PFSK-1 (cell line): Measurements from ENCODE around the gene GRAMD1B.

Source experiments
- FOXP2 ChIP-seq: optimal IDR thresholded peaks from 2 replicates; pipeline ENCODE3; 2011; ENCODE audit warnings: borderline replicate concordance, control low read depth, inconsistent platforms; ENCODE audit not compliant: insufficient read depth; ENCODE audit errors: extremely low read length, extremely low read depth
- POLR2AphosphoS5 ChIP-seq: IDR thresholded peaks from 2 replicates; pipeline ENCODE4 v1.6.1; 2012; ENCODE audit warnings: low read depth, mild to moderate bottlenecking, control low read depth, low read length, moderate library complexity
- SIN3A ChIP-seq: IDR thresholded peaks from 2 replicates; pipeline ENCODE4 v1.6.1; 2012; ENCODE audit warnings: mild to moderate bottlenecking, low read length, moderate library complexity, borderline replicate concordance; ENCODE audit not compliant: insufficient read depth
- TAF1 ChIP-seq: IDR thresholded peaks from 2 replicates; pipeline ENCODE4 v1.6.1; 2012; ENCODE audit warnings: low read length, control low read depth, borderline replicate concordance; ENCODE audit not compliant: insufficient read depth
- TF ChIP-seq, protein P1 (sequence below), 2 experiments: IDR thresholded peaks; 2 replicates each; pipeline versions ENCODE4 v1.6.1 to v1.8.0; 2011 to 2012; ENCODE audit warnings: low read depth in 2 of 2, low read length in 2 of 2, control low read depth in 1 of 2, inconsistent platforms in 1 of 2, mild to moderate bottlenecking in 1 of 2, moderate library complexity in 1 of 2; ENCODE audit not compliant: insufficient read depth in 1 of 2

Gene GRAMD1B

DNA sequence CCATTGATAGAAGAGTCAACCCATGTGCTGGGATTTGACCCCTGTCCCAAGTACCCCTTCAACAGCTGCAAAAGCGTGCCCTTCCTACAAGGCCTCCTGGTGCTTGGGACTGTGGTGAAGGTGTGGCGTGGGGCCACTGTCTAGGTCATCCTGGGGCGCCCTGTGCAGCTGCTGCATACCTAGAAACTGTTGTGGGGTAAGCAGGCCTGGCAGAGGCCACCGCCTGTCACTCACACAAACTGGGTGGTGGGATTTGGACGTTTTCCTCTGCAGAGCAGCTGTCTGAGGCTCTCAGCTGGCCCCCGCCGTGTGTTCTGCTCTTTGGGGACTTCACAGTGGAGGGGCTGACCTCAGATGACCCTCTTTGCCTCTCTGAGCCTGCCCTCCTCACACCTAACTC is 154.7 kb downstream of the GRAMD1B start:
- TF ChIP-seq SIN3A (no peak), FOXP2 (no peak), POLR2AphosphoS5 (no peak), TAF1 (no peak)
- TF ChIP-seq, protein P1, sequence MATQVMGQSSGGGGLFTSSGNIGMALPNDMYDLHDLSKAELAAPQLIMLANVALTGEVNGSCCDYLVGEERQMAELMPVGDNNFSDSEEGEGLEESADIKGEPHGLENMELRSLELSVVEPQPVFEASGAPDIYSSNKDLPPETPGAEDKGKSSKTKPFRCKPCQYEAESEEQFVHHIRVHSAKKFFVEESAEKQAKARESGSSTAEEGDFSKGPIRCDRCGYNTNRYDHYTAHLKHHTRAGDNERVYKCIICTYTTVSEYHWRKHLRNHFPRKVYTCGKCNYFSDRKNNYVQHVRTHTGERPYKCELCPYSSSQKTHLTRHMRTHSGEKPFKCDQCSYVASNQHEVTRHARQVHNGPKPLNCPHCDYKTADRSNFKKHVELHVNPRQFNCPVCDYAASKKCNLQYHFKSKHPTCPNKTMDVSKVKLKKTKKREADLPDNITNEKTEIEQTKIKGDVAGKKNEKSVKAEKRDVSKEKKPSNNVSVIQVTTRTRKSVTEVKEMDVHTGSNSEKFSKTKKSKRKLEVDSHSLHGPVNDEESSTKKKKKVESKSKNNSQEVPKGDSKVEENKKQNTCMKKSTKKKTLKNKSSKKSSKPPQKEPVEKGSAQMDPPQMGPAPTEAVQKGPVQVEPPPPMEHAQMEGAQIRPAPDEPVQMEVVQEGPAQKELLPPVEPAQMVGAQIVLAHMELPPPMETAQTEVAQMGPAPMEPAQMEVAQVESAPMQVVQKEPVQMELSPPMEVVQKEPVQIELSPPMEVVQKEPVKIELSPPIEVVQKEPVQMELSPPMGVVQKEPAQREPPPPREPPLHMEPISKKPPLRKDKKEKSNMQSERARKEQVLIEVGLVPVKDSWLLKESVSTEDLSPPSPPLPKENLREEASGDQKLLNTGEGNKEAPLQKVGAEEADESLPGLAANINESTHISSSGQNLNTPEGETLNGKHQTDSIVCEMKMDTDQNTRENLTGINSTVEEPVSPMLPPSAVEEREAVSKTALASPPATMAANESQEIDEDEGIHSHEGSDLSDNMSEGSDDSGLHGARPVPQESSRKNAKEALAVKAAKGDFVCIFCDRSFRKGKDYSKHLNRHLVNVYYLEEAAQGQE (IDR thresholded peaks at IDR 0.05; ENCODE audit: insufficient read depth in 1 of 2, low read depth in 2 of 2, low read length in 2 of 2) = no peak

DNA sequence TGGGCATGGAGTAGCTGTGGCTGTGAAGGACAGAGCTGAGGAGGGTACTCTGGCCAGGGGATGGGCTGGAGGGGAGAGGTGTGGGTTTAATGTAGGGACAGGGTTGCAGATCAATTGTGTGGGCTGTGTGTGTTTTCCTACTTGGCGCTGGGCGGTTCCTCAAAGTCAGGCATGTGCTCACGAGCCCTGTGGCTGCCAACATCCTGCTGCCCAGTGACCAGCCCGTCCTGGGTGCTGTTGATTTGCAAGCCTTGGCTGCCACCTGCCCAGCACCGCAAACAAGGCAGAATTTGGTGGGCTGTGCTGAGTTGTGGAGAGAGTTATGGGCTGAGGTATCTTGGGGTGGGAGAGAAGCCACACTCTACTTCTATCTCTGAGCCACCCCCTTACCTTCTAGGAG is 155.1 kb downstream of the GRAMD1B start:
- TF ChIP-seq TAF1 (no peak), SIN3A (no peak), FOXP2 (no peak), POLR2AphosphoS5 (no peak)
- TF ChIP-seq, protein P1 (IDR thresholded peaks at IDR 0.05; ENCODE audit: insufficient read depth in 1 of 2, low read depth in 2 of 2, low read length in 2 of 2) = no peak

DNA sequence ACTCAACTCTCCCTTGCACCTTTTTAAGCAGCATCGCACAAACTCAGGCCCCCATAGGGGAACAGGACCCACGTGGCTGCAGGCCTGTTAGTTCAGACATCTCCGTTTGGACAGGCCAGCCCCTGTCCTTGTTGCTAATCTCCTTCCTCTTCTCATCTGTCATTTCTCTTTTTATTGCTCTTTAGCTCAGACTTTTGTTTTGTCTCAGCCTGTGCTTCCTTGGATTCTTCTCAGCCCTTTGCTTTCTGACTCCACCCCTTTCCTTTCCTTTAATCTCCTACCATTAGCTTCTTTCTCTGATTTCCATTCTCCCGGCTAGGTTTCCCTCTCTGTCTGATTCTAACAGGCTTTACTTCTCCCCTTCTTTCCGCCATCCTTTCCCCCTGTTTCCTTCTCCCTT is 155.6 kb downstream of the GRAMD1B start:
- no peak for TF ChIP-seq POLR2AphosphoS5

DNA sequence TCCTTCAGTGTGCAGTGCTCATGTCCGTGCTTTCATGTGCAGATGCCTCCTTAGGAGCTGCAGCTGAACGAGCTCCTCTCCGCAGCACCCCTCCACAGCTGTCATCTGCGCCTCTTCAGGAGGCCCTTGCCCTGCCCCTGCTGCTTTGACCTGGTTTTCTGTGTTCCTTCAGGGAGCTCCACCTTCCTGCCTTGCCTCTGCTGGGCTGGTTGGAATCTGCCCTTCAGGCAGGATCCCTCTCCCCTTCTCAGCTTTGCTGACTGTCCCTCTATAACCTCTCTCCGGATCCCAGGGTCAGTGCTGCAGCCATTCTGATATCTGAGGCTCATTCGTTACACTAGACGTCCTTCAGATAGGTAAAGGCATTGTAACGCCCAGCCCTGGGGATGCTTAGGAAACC is 156.5 kb downstream of the GRAMD1B start:
- TF ChIP-seq SIN3A (no peak), TAF1 (no peak), FOXP2 (no peak), POLR2AphosphoS5 (no peak)
- TF ChIP-seq, protein P1 (IDR thresholded peaks at IDR 0.05; ENCODE audit: insufficient read depth in 1 of 2, low read depth in 2 of 2, low read length in 2 of 2) = no peak

DNA sequence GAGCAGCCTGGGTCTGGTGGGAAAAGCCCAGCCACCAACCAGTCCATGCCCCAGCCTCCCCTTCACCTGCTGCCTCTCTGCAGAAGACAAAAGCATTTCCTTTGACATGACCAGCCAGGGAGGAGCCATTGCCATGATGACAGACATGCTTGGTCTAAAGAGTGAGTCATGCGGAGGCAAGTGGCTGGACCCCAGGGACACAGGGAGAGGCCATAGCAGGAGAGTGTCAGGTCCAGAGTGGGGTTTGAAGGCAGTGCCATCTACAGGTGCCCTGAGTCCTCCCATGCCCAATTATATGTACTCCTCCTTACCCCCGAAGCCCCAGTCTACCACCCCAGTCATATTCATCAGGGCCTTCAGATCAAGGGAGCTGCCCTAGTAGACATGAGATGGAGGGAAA is 157.0 kb downstream of the GRAMD1B start:
- TF ChIP-seq TAF1 (no peak), FOXP2 (no peak), SIN3A (no peak), POLR2AphosphoS5 (no peak)
- TF ChIP-seq, protein P1 (IDR thresholded peaks at IDR 0.05; ENCODE audit: insufficient read depth in 1 of 2, low read depth in 2 of 2, low read length in 2 of 2) = no peak
